DND-41 (cell line): ENCODE measurements around the gene ATG14.

ENCODE experiments used
- CTCF ChIP-seq: IDR thresholded peaks from 2 replicates; pipeline ENCODE4 v1.5.1; 2012; ENCODE audit warnings: borderline replicate concordance, low read length, moderate library complexity, mild to moderate bottlenecking; ENCODE audit not compliant: poor library complexity, severe bottlenecking; ENCODE audit errors: extremely low read depth
- EZH2 ChIP-seq: IDR thresholded peaks from 3 replicates; pipeline ENCODE4 v1.6.1; 2012; ENCODE audit warnings: borderline replicate concordance, low read depth, mild to moderate bottlenecking, moderate library complexity, low read length, inconsistent platforms; ENCODE audit not compliant: severe bottlenecking

DNA sequence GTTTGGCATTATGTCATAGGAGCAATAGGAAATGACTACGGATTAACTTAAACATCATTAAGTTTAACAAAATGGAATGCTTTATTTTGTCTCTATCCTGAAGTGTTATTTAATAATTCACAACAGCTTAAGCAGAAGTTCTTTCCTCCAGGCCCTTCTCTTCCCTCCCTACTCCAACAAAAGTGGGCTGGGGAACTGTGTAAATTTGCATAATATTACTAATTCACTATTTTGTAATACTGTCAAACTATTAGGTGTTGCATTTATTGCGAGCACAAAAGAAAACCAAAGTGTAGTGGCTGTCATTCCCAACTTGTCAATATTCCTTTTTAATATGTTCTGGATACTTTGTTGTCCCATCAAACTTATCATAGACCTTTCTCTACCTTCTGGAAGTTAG, 69.8 kb downstream of the ATG14 start:
- TF ChIP-seq CTCF (no peak), EZH2 (no peak)
